HL-60 (cell line): ENCODE results near the gene IGFL2.

Experiments used
- DNase-seq, 2 experiments: peaks; one replicate each; pipeline ENCODE4 v3.0.0-alpha.2; 2010 to 2020; ENCODE audit warnings: low read depth in 1 of 2, low spot score in 1 of 2
- H3K27ac ChIP-seq: fragments of 250-450 bp; sonication (Bioruptor Pico); replicated peaks from 2 replicates; pipeline ENCODE4 v1.5.1; 2020; ENCODE audit warnings: mild to moderate bottlenecking, moderate library complexity
- H3K27me3 ChIP-seq: fragments of 250-450 bp; sonication (Bioruptor Pico); 2 replicates; pipeline ENCODE4 v1.5.1; 2021; ENCODE audit warnings: mild to moderate bottlenecking, moderate library complexity; ENCODE audit not compliant: insufficient read depth, poor library complexity, severe bottlenecking
- H3K4me3 ChIP-seq: replicated peaks from 2 replicates; pipeline ENCODE4 v1.5.1; 2011; ENCODE audit warnings: mild to moderate bottlenecking, control low read depth, low read length; ENCODE audit not compliant: insufficient read depth
- GABPA ChIP-seq: IDR thresholded peaks from 2 replicates; pipeline ENCODE4 v1.6.1; 2012; ENCODE audit warnings: low read depth
- POLR2AphosphoS5 ChIP-seq: IDR thresholded peaks from 2 replicates; pipeline ENCODE4 v1.6.1; 2012; ENCODE audit warnings: low read depth
- SPI1 ChIP-seq: IDR thresholded peaks from 2 replicates; pipeline ENCODE4 v1.6.1; 2012; ENCODE audit warnings: low read depth, mild to moderate bottlenecking, borderline replicate concordance
- TF ChIP-seq, protein P1 (sequence below): IDR thresholded peaks from 2 replicates; pipeline ENCODE4 v1.6.1; 2012; ENCODE audit warnings: low read depth; ENCODE audit not compliant: insufficient replicate concordance
- TF ChIP-seq, protein P2 (sequence below): IDR thresholded peaks from one replicate; pipeline ENCODE4 v1.5.1; 2011; ENCODE audit warnings: low read length, control low read depth, inconsistent platforms; ENCODE audit not compliant: insufficient read depth

Gene IGFL2

DNA sequence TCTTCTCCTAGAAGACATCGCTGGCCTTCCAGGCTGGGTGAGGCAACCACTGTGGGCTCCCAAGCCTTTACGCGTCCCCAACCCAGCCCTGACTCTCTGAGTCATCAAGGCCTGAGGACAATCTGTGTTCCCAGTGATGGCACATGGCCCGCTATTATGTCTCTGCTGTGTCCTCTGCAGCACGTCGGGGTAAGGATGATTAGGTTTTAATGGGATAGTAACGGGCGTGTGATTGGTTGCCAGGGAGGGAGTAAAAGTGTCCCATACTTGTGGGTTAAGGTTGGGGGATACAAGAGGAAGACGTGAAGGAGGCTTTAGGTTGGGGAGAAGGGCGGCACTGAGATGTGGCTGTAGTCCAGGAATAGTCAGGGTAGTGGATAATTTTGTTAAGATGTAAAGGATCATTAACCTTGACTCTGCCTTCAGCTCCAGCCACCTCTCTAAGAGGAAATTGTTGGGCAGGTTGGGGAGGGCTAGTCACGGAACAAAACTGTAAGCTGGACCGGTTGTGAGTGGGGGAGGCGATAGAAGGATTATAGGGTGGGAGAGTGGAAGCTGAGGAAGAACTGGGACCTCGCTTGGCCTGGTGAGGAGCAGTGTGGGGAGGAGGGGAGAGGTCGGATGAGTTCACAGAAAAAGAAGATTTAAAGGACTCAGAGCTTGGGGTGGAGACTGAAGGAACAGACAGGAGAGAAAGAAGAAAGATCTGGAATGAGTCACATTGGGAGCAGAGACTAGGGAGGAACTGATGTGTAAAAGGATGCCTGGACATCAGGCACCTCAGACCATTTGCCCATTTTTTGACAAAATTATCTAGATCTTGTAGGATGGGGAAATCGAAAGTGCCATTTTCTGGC is 53.6 kb downstream of the IGFL2 start:
- Histone ChIP-seq H3K27ac (no peak overlapping the region), H3K4me3 (no peak overlapping the region), H3K27me3 (peaks cover 5% of the 10 kb centered on the region)
- no peak for DNase-seq
- TF ChIP-seq, protein P1, sequence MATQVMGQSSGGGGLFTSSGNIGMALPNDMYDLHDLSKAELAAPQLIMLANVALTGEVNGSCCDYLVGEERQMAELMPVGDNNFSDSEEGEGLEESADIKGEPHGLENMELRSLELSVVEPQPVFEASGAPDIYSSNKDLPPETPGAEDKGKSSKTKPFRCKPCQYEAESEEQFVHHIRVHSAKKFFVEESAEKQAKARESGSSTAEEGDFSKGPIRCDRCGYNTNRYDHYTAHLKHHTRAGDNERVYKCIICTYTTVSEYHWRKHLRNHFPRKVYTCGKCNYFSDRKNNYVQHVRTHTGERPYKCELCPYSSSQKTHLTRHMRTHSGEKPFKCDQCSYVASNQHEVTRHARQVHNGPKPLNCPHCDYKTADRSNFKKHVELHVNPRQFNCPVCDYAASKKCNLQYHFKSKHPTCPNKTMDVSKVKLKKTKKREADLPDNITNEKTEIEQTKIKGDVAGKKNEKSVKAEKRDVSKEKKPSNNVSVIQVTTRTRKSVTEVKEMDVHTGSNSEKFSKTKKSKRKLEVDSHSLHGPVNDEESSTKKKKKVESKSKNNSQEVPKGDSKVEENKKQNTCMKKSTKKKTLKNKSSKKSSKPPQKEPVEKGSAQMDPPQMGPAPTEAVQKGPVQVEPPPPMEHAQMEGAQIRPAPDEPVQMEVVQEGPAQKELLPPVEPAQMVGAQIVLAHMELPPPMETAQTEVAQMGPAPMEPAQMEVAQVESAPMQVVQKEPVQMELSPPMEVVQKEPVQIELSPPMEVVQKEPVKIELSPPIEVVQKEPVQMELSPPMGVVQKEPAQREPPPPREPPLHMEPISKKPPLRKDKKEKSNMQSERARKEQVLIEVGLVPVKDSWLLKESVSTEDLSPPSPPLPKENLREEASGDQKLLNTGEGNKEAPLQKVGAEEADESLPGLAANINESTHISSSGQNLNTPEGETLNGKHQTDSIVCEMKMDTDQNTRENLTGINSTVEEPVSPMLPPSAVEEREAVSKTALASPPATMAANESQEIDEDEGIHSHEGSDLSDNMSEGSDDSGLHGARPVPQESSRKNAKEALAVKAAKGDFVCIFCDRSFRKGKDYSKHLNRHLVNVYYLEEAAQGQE: no peak
- no peak for TF ChIP-seq GABPA

DNA sequence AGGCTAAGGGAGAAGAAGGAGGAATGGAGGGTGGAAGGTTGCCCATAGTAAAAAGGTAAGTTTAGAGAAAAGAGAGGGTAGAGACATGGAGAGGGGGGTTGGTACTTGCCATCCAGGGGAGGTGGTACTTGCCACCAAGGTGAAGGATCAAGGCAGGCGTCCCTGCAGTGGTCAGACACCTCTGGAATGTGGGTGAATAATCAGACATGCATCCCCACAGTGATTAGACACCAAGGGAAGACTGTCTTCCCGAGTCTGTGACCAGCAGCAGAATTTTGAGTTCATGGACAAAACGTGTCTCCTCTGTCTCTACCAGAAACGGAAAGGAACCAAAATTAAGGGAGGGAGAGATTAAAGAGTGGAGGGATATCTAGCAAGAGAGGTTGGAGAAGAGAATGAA is 54.4 kb downstream of the IGFL2 start:
- Histone ChIP-seq H3K27ac (no peak overlapping the region), H3K27me3 (peaks cover 5% of the 10 kb centered on the region), H3K4me3 (no peak overlapping the region)
- TF ChIP-seq POLR2AphosphoS5: no peak
- TF ChIP-seq SPI1: no peak
- TF ChIP-seq, protein P1: no peak
- no peak for TF ChIP-seq GABPA
- TF ChIP-seq, protein P2, sequence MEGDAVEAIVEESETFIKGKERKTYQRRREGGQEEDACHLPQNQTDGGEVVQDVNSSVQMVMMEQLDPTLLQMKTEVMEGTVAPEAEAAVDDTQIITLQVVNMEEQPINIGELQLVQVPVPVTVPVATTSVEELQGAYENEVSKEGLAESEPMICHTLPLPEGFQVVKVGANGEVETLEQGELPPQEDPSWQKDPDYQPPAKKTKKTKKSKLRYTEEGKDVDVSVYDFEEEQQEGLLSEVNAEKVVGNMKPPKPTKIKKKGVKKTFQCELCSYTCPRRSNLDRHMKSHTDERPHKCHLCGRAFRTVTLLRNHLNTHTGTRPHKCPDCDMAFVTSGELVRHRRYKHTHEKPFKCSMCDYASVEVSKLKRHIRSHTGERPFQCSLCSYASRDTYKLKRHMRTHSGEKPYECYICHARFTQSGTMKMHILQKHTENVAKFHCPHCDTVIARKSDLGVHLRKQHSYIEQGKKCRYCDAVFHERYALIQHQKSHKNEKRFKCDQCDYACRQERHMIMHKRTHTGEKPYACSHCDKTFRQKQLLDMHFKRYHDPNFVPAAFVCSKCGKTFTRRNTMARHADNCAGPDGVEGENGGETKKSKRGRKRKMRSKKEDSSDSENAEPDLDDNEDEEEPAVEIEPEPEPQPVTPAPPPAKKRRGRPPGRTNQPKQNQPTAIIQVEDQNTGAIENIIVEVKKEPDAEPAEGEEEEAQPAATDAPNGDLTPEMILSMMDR: no peak
- DNase-seq: no peak

DNA sequence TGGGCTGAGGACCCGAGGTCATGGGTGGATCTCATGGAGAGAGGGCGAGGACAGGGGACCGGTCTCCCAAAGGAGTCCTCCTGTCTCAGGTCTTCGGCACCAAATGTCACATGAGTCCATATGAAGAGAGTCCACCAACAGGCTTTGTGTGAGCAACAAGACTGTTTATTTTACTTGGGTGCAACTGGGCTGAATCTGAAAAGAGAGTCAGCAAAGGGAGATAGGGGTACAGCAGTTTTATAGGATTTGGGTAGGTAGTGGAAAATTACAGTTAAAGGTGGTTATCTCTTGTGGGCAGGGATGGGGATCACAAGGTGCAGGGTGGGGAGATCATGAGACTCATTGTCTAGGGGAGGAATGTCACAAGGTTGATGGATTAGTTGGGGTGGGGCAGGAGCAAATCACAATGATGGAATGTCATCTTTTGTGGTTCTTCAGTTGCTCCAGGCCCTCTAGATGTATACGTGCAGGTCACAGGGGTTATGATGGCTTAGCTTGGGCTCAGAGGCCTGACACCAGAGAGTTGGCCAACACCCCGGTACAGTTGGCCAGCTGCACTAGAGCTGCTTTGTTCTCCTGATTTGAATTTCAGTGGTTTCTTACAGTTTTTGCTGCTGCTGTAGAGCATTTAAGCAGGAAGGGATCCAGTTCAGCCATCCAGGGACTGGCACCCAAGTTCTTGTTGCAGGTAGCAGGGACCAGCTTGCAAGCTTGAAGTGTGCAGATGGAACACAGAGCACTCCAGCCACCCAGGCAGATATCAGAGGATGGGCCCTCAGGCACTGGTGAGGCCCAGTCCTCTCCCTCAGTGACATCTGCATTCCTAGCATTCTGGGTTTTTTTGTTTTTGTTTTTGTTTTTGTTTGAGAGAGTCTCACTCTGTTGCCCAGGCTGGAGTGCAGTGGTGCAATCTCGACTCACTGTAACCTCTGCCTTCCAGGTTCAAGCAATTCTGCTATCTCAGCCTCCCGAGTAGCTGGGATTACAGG is 55.1 kb downstream of the IGFL2 start:
- DNase-seq: no peak
- Histone ChIP-seq H3K27me3 (peaks cover 5% of the 10 kb centered on the region), H3K4me3 (no peak overlapping the region), H3K27ac (no peak overlapping the region)
- TF ChIP-seq POLR2AphosphoS5: no peak
- TF ChIP-seq, protein P1: no peak
